DOHH2 (cell line): Measurements from ENCODE around the gene MED12.

Source experiments
- CTCF ChIP-seq: fragments of 200-600 bp; sonication (generic); IDR thresholded peaks from one replicate; pipeline ENCODE4 v1.5.1; 2014; ENCODE audit warnings: antibody characterized with exemption, mild to moderate bottlenecking, low read depth, low read length; ENCODE audit not compliant: poor library complexity, severe bottlenecking
- EZH2phosphoT487 ChIP-seq: fragments of 200-600 bp; sonication (generic); IDR thresholded peaks from 2 replicates; pipeline ENCODE4 v1.6.1; 2017; ENCODE audit warnings: borderline replicate concordance, mild to moderate bottlenecking, antibody characterized with exemption, low read length, moderate library complexity, mixed read lengths

GRCh38 chrX:71162981-71163380, 44.6 kb downstream of the MED12 start:
- no peak for TF ChIP-seq CTCF
- TF ChIP-seq EZH2phosphoT487, result no peak
